Fibroblast of upper back skin (primary cell): ENCODE results near the gene RGS7.
"Not testable (repeated sequence)": the region's sequence is repeated elsewhere in the genome, so short reads cannot be mapped to it uniquely, and the experiment has no call there.

Experiments used
- DNase-seq: peaks from one replicate; pipeline ENCODE4 v3.0.0-alpha.2; 2013

RGS7 gene

DNA sequence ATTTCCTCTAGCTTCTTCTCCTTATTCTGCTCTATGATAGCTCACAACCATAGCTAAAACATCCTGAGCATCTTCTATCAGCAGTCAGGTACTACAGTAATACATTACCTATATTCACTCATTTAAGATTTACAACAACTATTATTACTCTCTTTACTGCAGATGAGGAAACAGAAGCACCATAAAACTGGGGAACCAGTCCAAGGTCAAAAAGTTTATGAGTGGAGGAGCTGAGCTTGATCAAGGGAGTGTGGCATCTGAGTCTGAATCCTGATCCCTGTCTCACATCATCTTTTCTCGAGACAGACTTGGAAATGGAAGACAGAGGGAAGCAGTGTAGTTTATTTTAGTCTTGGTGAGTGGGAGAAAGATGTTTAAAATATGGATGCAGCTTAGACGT lies 288.6 kb downstream of the RGS7 start:
- DNase-seq = no peak

DNA sequence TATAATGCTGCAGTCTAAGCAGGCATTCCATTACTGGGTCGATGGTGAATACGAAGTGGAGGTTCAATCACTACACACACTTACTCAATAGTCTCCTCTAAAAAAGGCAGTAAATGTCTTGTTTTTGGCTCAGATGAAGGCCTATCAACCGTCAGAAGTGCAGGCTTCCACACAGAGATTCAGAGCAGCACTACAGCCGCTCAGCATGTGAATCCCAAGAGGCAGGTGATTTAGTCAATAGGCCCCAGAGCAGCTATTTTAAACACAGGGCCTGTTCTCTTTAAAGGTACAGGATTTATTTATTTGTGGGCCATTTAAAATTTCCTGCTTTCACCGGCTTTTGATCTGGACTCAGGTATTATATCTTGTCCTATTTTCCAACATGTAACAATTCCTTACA lies 293.7 kb downstream of the RGS7 start:
- DNase-seq = no peak

DNA sequence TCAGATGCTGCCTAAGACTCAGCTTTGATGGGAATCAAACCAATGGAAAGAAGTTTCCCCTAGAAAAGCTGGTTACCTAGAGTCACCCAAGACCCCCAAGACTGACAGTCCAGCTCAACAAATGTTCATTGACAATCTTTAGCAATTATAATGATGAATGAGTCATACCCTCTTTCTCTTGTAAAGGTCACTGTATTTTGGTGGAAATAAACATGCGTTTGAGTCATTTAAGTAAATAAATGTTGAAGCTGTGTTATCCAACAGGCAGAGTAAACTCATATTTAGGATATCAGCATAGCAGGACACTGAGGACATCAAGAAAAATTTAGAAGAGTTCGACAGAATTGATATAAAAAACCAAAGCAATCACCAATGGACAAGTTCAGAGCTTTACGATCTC lies 295.9 kb downstream of the RGS7 start:
- no peak for DNase-seq

DNA sequence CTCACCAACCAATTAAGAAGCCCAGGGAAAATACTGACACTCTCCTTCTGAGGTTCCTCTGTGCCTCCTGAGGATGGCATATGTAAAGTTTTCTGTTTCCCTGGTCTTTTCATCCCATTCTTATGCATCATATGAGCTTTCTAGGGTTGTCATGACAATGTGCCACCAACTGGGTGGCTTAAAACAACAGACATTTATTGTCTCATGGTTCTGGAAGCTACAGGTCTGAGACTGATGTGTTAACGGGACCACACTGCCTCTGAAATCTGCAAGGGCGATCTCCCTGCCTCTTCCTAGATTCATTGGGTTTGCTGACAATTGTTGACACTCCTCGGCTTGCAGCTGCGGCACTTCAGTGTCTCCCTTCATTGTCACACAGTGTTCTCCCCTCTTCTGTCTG lies 308.4 kb downstream of the RGS7 start:
- DNase-seq = no peak

DNA sequence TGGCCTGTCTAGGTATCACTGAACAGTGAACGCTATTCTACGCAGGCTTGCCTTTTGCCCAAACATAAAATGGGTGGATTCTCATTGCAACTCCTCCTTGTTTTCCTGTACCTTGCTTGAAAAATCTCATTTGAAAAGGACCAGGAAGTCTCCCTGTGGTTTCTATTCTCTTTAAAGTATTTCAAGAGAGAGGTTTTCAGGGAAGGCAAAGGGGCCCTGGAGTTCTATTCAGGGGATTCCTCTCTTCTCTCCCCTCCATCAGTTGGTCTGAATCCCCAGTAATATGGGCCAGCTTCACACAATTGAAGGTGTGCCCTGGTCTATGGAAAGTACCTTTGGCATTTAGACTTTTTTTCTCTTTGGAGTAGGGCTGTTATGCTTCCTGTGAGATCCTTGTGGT lies 311.3 kb downstream of the RGS7 start:
- no peak for DNase-seq

DNA sequence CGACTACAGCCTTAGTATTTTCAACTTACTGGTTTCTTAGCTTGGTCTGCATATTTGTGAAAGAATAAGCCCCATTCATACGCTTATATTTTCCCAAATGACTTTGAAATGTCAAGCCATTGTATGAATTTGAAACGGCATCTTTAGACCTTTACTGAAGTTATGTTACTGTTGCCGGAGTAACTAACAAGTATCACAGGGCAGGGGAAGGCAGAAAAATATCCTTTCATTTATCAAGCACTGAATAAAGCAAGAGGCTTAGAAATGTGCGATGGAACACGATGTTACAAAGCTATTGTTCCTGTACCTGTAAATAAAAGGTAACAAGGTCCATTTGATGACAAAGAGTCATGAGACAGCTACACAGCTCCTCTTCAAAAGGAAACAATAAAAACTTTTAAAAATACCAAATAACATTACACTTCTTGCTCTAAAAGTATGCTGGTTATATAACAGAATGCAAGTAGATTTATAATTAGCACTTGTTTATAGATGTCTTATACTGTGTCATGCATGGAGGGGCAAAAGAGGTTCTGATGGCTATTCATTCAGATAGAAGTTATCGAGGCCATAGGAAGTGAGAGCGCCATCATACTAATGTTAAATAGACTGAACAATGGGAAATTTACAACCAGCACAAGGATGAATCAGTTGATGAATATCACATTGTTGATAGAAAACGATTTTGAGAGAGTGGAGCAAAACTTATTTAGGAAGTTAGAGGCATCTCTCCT lies 322.6 kb downstream of the RGS7 start:
- DNase-seq = no peak

DNA sequence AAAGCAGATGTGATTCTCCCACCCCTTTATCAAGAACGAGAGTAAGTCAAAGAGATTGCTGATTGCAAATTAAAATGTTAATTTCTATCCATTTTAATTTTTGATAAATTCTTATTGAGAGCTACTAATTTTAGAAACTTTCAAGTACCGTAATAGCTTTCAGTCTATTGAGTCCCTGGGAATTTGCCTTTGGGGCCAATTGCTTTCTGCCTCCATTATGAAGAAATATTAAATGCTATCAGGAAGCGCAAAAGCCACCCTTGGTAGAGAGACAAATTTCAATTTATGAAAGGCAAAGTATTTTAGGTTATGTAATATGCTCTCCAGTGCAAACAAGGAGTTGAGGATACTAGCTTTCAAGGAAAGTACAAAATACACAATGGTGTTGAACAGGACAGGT lies 332.2 kb downstream of the RGS7 start:
- no peak for DNase-seq

DNA sequence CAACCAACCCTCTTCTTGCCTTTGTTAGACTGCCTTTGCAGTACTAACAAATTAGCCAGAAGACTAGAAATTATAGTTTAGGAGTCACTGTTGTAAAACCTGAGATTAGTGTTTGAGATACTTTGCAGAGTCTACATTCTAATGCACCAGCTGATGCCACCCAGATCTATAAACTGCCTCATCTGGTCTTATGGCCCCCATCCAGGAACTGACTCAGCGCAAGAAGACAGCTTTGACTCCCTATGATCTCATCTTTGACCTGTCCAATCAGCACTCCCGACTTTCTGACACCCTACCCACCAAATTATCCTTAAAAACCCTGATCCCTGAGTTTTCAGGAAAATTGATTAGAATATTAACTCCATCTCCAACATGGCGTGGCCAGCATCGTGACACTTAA lies 334.6 kb downstream of the RGS7 start:
- DNase-seq = no peak

DNA sequence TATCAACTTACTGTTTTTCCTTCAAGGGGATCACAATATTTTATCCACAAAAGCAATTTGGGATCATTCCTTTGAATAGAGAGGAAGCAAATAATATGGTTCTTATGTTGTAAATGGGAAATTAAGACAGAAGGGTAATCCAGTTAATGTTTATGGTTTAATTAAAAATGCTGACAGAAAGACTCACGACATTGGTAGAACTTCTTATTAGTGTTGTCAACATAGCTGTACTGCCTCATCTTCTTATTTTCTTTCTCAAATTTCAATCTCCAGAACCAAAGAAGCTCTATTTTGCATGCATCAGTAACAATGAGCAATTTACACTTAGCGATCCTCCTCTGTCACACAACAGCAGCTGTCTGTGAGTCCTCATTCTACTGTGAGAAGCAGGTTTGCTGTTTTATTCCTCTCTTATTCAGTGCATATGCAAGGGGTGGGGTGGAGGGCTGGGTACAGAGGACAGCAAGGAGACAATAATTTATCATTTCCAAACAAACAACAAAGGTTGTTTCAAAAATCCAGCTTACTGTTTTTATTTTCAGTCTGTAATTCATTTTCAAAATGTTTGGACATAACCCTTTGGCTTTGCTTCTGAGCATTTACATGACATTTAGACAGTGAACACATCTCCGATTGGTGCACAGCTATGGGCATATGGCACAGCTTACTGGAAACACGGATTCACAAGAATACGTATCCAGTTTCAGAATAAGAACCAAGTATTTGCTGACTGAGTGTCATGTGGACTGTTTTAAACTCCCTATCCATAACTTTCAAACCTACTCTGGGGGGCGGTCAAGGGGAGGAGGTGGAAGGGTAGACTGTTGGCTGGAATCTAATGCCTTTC lies 335.9 kb downstream of the RGS7 start:
- DNase-seq = no peak

DNA sequence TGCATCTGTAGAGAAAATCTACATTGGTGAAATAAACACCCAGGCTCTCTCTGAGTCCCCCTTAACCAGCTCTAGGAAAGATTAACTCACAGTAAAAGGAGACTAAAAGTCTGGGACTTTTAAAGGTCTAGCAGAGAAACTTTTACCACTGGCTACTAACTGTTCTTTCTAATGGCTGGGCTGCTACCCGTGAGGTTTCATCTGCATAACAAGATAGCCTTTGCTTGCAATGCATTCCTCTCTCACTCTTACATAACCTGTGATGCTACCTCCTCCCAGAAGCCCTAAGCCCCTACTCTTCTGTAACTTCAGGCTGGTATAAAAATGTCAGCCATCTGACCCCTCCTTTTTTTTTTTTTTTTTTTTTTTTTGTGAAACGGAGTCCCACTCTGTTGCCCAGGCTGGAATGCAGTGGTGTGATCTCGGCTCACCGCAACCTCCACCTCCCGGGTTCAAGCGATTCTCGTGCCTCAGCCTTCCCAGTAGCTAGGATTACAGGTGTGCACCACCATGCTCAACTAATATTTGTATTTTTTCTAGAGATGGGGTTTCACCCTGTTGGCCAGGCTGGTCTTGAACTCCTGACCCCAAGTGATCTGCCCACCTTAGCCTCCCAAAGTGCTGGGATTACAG lies 344.2 kb downstream of the RGS7 start:
- DNase-seq = no peak

DNA sequence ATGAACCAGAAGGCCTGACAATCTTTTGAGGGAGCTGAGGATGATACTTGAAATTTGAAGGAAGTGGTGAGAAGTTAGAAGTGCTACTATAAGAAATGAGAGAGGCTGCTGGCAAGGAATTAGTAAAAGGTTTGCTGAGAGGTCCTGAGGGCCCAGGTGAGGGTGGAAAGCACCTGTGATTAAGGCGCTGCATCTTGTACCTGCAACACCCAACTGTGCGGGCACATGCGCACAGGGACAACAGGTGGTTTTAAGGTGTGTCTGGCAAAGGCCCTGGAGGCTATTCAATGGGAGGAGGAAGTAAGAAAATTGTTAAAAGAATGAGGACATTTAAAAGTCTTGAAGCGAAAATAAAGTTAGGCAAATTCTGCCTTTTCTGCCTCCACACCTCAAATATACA lies 349.3 kb downstream of the RGS7 start:
- no peak for DNase-seq

DNA sequence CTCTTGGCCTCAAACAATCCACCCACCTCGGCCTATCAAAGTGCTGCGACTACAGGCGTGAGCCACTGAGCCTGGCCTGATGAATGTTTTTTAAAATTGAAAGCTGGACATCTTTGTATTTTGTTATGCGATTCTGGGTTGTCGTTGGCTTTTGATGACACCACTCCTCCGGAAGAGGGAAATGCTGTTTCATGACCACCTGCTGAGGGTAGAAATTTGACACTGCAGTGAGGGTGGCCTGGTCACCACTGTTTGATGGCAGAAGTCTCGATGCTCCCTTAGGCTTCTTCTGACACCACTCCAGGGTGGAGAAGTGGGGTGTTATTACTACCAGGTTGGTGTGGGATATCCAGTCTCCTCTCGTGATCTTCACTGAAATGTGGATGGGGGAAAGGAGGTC lies 357.2 kb downstream of the RGS7 start:
- DNase-seq = no peak

DNA sequence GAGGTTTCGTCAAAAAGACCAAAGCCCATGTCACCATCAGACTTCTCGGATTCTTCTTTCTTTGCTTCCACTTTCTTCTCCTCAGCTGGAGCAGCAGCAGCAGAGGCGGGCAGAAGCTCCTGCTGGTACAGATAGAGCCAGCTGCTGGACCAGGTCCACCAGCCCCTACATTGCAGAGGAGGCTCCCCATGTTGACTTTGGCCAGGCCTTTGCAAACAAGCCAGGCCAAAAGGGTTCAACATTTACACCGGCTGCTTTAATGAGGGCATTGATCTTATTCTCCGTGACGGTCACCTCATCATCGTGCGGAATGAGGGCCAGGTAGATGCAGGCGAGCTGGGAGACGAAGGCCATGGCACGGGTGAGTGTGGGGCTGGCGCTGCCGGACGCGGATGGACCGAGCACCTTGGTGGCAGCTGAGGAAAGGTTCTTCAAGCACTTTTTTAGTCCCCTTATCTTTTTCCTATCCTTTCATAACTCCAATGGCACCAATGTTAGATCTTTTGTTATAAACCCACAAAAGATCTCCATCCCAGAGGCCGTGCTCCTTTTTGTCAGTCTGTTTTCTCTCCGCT lies 358.5 kb downstream of the RGS7 start:
- no peak for DNase-seq

DNA sequence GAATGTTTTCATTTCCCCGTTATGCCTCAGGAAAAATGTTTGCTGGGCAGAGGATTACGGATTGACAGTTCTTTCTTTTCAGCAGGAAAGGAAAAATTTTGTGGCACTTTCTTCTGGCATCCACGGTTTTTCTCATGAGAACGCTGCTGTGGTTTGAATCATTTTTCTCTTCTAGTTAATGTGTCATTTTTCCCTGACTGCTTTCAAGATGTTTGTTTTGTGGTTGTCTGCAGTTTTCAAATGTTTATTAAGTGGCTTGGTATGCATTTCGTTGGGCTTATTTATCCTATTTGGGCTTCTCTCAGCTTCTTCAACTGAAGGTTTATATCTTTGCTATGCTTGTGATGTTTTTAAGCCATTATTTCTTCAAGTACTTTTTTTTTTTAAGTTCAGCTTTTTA lies 359.0 kb downstream of the RGS7 start:
- DNase-seq = no peak

DNA sequence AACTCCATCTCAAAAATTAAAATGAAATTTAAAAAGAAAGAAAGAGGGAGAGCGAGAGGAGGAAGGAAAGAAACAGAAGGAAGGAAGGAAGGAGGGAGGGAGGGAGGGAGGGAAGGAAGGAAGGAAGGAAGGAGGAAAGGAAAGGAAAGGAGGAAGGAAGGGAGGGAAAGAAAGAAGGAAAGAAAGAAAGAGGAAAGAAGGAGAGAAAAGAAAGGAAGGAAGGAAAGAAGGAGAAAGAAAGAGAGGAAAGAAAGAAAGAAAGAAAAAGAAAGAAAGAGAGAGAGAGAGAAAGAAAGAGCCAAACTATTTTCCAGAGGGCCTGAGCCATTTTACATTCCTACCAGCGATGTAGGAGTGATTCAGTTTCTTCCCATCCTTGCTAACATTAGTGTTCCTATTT lies 364.0 kb downstream of the RGS7 start:
- no peak for DNase-seq

DNA sequence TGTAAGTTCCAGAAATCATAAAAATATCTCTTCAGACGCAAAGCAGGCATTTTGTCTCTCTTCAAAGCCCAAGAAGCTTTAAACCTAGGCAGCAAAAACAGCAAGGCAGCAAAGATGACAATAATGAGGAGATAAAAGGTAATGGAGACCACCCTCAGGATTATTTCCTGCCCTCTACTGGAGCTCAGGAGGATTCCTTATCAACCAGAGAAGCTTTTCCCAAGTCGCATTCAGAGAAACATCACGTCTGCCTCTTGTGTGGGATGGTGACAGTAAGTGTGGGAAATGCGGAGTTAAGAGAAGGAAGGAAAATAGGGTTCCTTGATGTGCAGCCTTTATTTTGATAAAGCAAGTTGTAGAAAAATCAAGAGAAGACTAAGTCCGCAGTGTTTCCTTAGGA lies 365.8 kb downstream of the RGS7 start:
- no peak for DNase-seq

DNA sequence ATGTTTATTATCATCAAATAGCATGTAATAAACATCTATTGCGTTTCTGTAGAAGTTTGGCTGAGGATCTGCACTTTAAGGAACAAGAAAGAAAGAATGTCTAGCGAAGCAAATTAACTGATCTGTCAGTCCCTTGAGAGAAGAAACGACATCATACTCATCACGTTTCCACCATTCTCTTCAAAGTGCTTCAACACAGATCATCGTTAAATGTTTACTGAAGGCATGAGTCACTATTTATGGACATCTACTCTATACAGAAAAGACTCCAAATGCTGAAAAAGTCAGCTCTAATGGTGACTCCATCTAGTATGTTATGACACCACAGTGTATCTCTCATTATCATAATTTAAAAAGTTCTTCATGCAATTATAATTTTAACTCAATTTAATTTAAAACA lies 369.1 kb downstream of the RGS7 start:
- no peak for DNase-seq

DNA sequence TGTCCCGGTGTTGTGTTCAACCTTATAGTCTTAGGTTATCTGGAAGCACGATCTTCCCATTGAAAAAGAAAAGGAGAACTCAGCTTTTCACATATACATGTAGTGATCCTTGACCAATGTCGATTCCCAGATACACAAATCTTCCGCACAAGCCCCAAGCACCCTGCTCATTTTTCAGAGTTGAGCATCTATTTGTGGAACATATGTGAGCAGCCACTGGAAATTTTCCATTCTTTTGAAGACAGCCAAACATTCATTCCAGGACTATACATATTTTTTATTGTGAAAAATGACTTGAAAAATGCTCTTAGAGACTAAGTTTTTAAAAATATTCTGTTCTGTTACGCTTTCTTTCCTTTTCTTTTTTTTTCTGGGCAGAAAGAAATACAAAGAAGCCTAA lies 371.9 kb downstream of the RGS7 start:
- DNase-seq = no peak

DNA sequence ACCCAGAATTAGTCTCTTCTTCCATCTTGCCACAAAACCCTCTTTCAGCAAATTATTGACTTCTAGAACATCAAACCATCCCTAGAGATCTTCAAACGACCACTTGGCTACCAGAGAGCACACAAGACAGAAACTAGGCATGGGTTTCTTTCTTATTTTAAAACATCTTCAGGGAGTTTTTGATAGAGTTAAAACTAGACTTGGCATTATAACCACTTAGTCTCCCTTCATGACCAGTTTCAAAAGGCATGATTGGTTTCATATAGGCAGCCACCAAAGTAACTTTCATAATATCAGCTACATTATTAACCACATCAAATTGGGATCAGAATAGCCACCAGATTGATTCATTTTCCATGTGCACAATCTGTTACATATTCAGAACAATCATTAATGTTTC lies 376.7 kb downstream of the RGS7 start:
- no peak for DNase-seq

DNA sequence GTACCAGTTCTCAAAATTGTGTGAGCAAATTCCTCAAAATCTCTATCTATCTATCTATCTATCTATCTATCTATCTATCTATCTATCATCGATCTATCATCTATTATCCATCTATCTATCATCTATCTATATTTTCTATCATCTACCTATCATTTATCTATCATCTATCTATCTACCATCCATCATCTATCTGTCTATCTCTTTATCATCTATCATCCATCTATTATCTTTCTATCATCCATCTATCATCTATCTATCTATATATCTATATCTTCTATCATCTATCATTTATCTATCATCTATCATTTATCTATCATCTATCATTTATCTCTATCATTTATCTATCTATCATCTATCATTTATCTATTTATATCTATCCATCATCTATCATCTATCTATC lies 380.3 kb downstream of the RGS7 start:
- no peak for DNase-seq

DNA sequence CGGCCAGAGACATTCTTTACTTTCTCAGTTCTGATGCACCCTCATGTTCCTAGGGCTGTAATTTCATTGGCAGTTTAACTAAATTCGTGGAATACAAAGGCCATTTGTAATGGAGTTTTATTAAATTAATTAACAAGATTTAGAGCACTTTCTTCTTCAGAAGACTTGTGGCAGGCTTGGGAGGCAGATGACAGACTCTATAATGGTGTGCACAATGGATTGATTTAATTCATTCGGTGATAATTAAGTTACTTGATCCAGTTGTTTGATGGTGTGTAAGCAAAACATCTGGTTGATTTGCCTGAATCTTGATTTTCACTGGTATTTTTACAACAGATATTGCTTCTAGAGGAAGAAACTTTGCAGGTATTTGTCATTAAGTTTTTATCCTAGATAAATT lies 383.1 kb downstream of the RGS7 start:
- no peak for DNase-seq

DNA sequence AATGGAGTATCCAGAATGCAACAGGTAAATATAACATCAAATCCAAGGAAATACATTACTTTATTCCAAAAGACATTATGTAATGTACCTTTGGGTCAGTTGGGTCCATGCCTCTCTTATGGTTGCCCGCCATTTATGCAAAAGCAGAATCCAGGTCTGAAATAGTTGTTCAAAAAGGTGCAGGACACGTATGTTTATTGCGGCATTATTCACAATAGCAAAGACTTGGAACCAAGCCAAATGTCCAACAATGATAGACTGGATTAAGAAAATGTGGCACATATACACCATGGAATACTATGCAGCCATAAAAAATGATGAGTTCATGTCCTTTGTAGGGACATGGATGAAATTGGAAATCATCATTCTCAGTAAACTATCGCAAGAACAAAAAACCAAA lies 384.9 kb downstream of the RGS7 start:
- not testable (repeated sequence) for DNase-seq

DNA sequence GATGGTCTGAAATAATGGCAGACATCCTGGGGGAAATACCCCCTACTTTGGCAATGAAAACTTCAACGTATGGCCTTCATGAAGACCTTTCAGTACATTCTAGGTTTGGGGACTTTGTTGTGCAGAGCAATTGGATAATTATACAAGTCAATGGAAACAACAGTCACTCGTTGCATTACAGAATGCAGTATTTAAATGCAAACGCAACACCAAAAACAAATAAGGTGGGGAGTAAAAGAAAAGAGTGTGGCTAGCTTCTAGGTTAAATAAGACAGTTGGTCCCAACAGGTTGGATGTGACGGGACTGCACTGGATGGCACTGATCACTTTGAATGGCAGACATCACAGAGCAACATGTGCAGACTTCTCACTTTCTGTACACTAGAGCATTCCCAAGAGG lies 386.8 kb downstream of the RGS7 start:
- DNase-seq = no peak

DNA sequence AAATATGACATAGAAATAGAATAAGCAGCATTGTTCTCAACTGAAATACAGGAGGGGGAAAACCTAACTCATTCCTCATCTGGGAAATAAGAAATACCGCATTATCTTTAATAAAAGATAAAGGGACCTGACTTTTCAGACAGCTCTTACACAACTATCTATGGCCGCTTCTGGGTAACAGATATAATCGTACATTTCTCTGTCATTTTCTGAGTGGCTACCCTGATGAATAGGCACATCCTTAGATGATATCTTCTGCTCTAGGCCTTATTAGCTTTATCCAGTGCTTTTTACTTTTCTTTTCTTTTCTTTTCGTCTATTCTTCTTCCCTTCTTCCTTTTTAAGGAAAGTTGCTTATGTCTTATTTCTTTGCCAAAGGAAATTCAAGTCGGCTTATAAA lies 388.1 kb downstream of the RGS7 start:
- DNase-seq = no peak
